Astrocyte of the spinal cord (primary cell): ENCODE results near the gene PRKCA.
A peak's percentile ranks its signal among the peaks of the same experiment; 100 is the strongest.

Experiments
- DNase-seq: peaks from one replicate; pipeline ENCODE4 v3.0.0; 2011; ENCODE audit warnings: low read depth, low spot score
- H3K4me3 ChIP-seq: 2 replicates; pipeline ENCODE4 v1.5.1; 2011; ENCODE audit warnings: low read depth, mild to moderate bottlenecking, low read length, moderate library complexity
- CTCF ChIP-seq: IDR thresholded peaks from 2 replicates; pipeline ENCODE4 v1.5.1; 2012; ENCODE audit warnings: low read depth, mild to moderate bottlenecking, low read length, inconsistent platforms
- in situ Hi-C: cut with HindIII; loops from 2 replicates; pipeline ENCODE4 v1.10.0; 2017; ENCODE audit warnings: low sequenced_read_pairs

The PRKCA gene

GRCh38 chr17:66776999-66777688 is 474.7 kb downstream of the PRKCA start:
- no peak overlapping the region for H3K4me3 ChIP-seq
- in situ Hi-C loops, result no loop called here
- TF ChIP-seq CTCF, result no peak
- no peak for DNase-seq

GRCh38 chr17:66777689-66778225 is 475.3 kb downstream of the PRKCA start:
- TF ChIP-seq CTCF, result no peak
- in situ Hi-C loops, result no loop called here
- peak; percentile 57 for DNase-seq
- no peak overlapping the region for H3K4me3 ChIP-seq

GRCh38 chr17:66778531-66779236 is 476.3 kb downstream of the PRKCA start:
- in situ Hi-C loops, result no loop called here

GRCh38 chr17:66779237-66779606 is 476.8 kb downstream of the PRKCA start:
- in situ Hi-C loops, result no loop called here
- no peak for TF ChIP-seq CTCF
- no peak for DNase-seq
- H3K4me3 ChIP-seq, result no peak overlapping the region

More at GRCh38 chr17:66778531-66779236, 476.3 kb downstream of the PRKCA start:
- H3K4me3 ChIP-seq, result no peak overlapping the region
- no peak for DNase-seq
- no peak for TF ChIP-seq CTCF

GRCh38 chr17:66781135-66781534 is 478.7 kb downstream of the PRKCA start:
- H3K4me3 ChIP-seq, result no peak overlapping the region
- no peak for TF ChIP-seq CTCF
- in situ Hi-C loops, result no loop called here
- DNase-seq, result no peak

GRCh38 chr17:66782851-66783250 is 480.4 kb downstream of the PRKCA start:
- in situ Hi-C loops, result no loop called here
- TF ChIP-seq CTCF, result no peak
- no peak for DNase-seq

More at GRCh38 chr17:66782851-66783250, 480.4 kb downstream of the PRKCA start:
- H3K4me3 ChIP-seq, result no peak overlapping the region
